Middle frontal gyrus (tissue), 1 donor: Measurements from ENCODE around the gene EDIL3.

ENCODE experiments used
- DNase-seq: peaks from one replicate; pipeline ENCODE4 v3.0.0-alpha.2; 2015; ENCODE audit warnings: low spot score; ENCODE audit errors: extremely low spot score

EDIL3 gene

DNA sequence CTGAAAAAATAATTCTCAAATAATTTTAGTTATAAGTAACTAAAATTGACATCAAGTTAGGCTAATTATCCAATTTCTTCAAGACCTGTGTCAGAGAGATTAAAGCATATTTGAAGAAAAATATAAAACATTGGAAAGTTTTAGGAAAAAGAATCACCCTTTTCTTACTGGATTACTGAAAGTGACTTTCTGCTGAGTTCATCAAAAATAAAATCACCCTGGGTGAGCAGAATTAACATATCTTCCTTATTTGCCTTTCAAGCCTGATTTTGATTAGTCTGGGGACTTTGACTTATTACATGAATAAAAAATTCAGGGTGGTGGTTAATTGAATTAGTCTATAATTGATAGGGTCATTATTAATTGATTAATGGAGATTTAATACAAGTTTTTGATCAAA, 411.8 kb downstream of the EDIL3 start:
- DNase-seq, result no peak

DNA sequence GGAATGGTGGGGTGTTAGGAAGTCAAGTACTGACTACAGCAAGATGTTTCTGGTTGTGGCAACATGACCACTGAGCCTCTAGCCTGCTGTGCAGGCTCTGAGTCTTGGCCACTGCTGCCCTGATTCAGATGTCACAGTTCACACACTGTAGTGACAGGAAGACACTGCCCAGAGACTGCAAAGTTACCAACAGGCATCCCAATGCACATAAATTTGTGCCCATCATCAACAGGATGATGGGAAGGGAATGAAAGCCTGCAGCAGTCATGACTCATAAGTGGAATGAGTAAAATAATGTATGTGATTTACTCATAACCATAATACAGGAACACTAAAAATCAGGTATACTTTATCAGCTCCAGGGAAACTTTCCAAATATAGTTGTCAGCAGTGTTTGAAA, 412.4 kb downstream of the EDIL3 start:
- no peak for DNase-seq

DNA sequence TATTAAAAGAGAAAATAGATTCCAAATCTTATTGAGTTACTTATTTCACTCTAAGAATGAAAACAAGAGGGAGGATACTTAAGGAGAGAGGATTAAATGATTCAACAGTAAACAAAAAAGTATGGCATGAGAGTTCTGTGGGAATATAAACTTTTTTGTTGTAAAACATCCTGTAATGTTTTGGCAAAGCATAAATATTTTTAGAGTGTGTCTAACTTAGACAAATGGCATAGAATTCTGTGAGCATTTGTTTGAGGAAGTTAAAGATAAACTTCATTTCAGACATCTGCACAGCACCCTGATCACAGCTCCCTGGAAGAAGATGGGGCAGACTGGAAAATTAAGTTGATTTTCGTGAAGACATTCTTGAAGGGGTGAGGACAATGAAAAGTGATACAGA, 417.3 kb downstream of the EDIL3 start:
- no peak for DNase-seq

DNA sequence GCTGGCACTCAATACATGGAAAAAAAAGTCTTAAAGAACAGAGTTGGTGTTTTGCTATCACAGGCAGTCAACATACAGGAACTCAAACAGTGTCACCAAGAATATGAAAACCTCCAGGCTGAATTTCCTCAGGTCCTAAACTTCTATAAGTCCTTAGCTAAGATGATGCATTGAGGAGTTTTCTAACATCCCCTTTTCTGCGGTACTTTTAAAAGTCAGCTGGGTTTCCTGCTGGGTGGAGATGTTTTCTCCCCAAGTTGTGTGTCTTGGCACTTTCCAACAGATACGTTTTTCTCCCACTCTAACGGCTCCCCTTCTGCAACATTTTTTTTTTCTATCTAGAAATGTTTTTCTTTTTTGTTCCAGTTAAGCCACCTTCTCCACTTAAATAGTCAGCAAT, 419.2 kb downstream of the EDIL3 start:
- DNase-seq, result no peak

DNA sequence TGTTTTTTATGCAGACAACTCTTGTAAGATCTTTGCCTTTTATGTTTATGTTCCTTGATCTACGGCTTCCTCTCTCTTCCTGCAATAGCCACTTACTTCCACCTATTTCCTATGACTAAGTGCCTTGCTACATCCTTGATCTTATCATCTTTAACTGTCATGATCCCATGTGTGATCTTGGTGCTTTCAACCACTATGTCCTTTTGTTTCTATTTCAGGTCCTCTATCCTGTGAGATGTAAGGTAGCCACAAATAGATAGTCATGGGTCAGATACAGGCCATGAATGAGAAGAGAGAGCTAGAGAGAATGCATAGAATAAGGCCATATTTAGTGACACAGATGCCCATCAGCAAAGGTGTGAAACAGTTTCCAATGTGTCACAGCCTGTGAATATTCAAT, 420.4 kb downstream of the EDIL3 start:
- no peak for DNase-seq

DNA sequence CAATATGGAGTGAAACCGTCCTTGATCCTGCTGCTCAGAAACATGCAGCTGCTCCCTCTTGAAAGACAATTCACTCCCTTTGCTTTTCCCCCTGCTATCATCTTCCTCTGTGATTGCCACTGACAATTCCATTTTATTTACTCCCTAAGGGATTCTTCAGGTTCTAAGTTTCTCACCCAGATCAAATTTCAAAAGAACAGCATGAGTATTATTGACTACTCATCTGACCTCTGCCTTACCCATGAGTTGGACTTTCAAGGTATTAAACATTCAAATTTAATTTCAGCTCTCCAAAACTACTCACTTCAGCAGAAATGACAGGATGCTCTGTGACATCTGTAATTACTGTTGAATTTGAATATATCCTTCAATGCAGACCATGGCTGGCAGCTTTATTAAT, 427.5 kb downstream of the EDIL3 start:
- DNase-seq, result no peak

DNA sequence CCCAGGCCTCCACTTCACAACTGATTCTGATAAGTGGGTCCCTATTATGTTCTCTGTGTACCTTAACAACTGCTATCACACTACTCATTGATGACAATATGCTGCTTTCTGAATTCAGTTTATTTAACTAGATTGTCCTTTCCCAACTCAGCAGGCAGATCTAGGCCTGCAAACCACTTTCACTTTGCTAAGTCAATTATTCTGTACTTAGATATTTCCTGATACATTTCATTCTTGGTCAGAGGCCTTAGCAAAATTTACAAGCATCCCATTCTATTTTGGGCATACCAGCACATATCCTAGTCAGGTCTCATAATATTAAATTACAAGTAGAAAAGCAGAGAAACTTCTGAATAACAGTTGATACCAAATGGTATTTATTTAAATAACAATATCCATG, 428.3 kb downstream of the EDIL3 start:
- no peak for DNase-seq

DNA sequence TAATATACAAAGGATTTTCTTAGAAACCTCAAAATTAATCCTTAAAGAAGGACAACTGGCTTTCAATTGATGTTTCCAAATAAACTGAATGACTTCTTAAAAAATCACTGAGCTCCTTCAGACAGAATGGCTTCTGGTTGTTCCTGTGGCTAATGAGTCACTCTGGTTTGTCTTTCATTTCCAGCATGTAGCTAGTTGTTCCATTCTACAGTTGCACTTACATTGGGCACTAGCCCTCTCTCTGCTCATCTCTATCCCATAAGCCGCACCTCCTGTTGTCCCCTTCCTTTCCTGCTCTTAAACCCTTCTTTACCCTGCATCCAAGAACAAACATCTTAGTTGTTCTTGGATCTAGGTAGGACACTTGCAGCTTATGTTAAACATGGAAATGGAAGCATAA, 428.8 kb downstream of the EDIL3 start:
- DNase-seq, result no peak

DNA sequence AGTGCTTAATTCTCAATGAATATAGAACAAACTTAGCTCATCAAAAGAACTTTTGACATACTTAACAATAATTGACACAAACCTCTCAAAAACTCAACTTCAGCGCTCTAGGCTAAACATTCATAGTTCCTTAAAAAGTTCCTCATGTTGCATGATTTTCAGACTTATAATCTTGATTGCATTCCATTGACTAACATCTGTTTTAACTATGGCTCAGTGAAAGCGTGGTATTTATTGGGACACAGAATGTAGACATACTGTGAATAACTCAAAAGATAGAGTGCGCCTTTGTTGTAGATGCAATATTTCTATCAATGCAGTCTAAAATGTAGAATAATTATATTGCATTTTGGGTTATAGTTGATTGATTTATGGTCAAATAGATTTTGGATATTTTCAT, 436.9 kb downstream of the EDIL3 start:
- no peak for DNase-seq

DNA sequence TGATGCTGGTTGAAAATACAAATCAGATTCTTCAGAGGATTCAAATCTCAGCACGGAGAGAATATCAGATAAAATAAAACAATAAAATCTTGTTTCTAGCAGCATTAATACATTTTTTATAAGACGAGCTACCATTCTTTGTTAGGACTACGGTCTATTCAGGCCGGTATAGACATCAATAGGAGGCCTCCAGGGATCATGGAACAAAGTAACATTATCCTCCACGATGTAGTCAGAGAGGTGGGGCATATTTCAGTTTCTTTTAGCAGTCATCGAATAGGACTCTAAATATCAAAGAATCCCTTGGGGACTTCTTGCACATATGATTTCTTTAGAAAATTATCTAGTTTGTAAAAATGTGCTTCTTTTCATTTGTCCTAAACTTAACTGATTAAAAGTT, 438.2 kb downstream of the EDIL3 start:
- DNase-seq, result no peak

DNA sequence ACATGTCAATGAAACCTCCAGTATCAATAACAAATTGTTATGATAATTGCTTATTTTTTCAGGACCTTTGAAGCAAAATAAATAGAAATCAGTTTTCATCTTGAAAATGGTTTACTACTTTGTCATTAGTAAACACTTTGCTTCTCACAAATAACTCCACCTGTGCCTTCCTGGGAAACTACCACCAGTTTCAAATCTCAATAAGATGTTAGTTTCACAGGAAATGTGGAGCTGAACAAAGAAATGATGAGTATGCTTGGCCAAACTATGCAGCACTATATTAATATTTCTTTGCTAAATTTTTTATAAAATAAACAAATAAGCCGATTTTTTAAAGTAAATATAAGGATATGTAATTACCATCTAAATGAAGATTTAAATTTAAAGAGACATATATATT, 442.5 kb downstream of the EDIL3 start:
- no peak for DNase-seq

DNA sequence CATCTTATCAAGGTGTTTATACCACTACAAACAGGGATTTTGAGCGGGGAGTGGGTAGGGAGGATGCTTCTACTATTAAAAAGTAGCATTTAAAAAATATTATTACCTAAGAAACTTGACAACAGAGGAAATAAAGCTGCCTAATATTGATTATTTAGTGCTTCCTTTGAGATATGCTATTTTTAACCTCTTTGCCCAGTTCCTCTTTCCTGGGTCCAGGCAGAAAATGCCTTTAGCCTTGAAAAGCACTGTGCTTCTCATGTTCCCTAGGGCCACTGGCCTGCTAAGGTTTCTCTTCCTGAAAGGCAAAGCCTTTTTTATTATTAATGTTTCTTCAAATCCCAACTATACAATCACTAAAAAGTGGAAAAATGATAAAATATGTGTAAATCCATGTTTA, 446.8 kb downstream of the EDIL3 start:
- no peak for DNase-seq

DNA sequence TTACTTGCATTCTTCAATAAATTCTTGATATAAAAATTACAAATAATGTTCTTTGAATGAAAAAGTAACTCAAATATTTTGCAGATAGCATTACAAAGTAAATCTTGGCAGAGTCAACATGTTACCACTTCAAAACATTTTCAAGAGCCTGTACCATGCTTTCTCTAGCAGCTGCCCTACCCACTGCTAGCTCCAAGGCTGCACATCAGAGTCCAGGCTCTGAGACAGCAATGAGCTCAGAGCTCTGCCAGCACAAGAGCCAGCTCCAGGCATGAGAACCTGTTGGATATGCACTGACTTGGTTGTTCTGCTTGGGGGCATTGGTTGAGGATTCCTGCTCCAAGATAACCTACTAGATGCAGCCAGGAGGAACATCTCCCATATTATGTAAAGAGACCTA, 452.7 kb downstream of the EDIL3 start:
- DNase-seq, result no peak

DNA sequence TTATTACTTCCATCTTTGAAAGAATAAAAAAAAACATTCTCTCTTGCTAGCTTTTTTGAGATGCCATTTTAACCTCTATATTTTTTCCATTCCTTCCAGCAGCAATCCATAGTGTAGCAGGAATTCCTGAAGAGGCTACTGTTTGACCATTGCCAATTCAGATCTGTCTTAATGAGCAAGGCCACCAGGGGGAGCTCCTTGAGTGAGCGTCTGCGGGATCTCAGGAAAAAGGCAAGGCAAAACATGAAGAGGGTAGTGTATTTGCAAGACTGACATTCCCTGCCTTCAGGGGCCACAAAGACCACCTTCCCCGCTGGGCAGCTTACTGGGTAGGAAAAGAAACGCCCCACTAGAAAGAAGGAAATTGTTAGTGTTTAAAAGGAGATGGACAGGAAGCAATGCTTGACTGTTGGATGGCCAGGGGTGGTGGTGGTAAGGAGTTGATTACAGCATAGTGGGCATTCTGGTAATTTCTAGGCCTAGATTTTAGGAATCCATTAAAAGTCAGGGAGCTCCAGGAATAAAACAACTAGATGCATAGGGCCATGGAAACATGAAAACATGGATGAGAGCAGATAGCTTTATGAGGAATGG, 457.4 kb downstream of the EDIL3 start:
- peak; percentile 56 for DNase-seq

DNA sequence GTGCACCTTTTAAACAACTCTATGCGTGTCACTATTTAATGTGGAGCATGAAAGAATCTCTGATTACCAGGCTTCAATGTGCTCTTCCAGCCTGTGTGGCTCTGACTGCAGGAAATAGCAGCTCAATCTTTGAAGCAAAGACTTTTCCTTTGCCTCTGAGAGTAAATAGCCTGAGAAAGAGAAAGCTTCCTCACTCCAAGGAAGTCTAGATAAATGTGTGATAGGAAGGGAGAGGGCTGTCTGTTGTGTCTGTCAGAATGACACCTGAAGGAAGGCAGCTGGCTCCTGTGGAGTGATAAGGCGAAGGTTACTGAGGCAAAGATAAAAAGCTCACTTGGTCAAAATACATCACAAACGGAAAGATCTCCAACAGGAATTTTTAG, 458.7 kb downstream of the EDIL3 start:
- no peak for DNase-seq

DNA sequence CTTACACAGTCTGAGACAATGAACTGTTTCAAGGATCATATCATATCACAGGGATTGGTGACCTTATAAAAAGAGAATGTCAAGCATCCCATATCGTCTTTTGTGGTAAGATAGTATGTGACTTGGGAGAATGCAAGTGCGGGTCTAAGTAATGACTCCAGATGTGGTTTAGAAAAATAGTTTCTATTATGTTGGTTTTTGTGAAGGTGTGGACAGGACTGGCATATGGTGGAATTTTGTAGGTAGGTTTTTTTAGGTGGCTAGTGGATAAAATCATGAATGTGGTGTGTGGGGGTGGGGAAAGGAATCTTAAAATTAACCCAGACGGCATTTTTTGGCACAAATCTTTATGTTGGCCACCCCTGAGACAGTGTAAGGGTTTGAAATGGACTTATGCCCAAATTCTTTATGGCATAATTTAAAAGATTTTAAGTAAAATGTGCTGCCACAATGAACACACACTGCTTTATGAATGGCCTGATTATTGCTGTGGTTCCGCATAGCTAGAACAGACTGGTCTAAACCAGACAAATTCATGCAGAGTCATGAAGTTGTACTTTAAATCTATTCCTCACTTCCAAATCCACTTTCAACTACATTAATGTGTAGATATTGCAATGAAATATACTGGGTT, 459.2 kb downstream of the EDIL3 start:
- DNase-seq, result no peak

DNA sequence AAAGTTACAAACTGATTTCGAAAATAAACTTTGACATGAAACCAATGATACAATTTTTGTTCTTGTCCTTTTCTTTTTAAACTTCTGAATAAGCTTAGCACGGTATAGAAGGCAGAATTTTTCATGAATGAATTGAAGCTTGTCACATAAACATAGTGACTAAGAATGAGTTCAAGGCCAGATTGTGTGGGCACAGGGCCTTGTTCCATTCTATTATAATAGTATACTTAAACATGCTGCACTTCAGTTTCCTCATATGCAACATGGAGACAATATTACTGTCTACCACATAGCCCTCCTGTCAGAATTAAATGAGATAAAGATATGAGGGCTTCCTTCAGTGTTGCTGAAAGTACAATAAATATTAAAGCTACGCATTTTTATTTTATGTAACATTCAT, 459.8 kb downstream of the EDIL3 start:
- no peak for DNase-seq

DNA sequence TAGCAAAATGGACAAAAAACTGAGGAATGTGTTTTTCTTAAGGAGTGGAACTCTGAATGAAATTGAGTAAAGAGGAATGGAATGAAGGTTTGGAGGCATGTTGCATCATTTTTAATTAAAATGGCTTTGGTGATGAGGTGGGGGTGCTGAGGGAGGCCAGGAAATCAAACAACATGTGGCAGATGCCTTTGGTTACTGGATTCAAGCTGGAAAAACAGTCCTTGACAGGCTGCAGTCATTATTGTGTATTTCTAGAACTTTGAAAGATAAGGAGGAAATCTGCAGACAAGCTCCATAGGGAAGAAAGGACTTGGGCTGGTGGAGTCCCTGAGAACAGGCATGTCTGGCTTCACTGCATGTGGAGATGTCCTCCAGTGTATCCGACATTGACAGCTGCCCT, 460.5 kb downstream of the EDIL3 start:
- DNase-seq, result no peak

DNA sequence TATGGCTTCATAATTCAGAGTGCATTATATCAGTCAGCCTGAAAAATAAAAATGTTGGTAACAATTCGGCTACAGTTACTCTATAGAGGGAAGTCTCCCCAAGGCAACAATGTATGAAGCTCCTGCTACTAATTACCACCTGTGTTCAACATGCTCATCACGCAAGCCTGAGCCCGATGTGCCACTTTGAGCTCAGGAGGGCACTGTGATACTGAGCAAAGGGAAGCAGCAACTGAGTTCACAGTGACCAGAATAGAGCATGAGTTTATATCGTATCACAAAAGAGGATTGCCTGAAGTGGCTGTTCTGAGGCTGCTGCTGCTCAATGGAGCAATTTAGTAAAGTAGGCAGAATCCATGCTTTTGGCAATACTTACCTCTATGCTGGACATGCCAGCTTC, 462.0 kb downstream of the EDIL3 start:
- DNase-seq, result no peak

DNA sequence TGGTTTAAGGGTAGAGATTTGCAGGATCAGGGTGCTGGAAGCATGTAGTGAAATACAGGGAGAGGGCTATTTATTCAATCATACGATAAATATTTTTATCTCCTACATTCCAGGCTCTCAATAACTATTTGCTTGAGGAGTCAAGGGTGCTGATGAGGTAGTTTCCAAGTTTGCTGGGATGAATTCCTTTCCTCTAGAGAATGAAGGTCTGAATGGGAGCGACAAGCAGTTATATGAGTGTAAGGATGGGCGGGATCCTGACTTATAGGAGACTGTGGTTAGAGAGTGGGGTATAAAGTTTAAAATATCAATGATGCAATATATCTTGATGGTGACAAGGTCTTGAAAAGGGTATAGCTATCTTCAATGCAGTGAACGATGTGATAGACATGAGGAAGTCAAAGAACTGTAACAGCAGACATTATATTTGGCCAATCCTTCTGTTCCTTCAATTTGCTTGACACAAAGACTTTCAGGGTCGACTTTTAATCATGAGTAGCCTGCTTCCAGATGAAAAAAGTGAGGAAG, 462.9 kb downstream of the EDIL3 start:
- no peak for DNase-seq

DNA sequence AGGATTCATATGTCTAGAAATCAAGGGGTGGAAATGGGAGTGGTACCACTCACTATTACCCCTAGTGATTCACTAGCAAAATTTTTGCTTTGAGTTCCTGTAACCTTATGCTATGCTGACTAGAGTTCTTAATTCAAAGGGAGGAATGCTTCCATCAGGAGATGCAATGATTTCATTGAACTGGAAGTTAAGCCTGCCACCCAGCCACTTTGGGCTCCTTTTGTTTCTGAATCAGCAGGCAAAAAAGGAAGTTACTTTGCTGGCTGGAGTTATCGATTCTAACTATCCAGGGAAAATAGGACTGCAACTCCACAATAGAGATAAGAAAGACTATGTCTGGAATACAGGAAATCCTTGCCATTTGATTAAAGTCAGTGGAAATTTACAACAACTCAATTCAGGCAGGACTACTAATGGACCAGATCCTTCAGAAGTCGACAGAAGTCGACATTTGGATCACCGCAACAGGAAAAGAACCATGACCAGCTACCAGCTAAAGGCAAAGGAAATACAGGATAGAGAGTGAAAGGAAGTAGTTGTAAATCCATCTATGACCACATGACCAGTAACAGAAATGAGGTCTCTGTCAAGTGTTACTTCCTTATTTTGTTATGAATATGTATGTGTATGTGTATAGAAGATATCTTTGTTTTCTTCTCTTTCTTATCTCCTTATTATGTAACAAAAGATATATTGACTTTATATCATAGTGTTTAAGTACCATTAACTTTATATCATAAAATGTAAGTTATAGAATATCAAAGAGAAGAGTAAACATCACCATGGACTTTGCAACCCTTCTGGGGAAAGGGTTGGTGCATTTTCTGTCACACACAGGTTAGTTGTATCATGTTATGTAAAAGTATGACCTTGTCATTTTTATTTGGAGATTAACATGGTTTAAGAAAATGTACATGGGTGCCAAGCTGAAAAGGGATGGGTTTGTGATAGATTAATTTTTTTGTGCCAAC, 465.3 kb downstream of the EDIL3 start:
- DNase-seq, result no peak

DNA sequence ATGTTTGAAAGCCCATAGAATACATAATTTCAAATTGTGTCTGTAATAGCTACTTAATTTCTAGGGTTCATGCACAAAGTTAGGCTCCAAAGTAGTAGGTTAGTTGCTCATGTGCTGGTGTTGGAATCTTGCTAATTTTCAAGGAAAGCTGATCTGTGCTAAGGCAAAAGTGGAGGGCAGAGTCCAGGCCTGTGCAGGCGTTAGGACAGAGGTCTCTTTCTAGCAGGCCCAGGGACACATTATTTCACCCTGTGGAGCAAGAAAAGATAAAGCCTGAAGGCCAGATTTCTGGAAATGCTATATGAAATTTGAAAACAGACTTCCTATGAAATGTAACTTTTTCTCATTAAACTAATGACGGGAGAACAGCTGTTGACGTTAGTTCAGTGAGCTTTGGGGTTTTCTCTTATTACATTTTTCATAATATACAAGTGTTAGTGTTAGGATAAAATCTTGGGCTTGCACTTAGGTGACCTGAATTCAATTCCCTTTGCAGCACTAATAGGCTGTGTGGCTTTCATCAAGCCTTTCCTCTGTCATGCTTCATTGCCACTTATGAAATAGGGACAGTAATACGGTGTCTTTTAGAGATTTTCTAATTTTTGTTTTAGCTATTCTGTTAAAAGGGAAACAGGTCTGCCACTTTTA, 467.3 kb downstream of the EDIL3 start:
- no peak for DNase-seq
